Spleen (tissue), 11 donors: ENCODE results near the gene SMIM10L2A. TPM values are rescaled to one million over a fixed set of nuclear protein-coding genes. Genes with fewer than 3 reads are reported as not detected.

ENCODE experiments used
- DNase-seq: peaks from one replicate; pipeline ENCODE4 v3.0.0-alpha.2; 2020
- H3K27ac ChIP-seq, 8 donors: fragments of 200-600 bp; sonication (generic) in 7 of 8; 1 replicate in 4 of 8; 2 replicates in 4 of 8; pipeline versions ENCODE4 v1.5.0 to v1.8.0; 2016 to 2021; ENCODE audit warnings: inconsistent platforms in 4 of 8, mild to moderate bottlenecking in 4 of 8, moderate library complexity in 1 of 8
- H3K27me3 ChIP-seq, 7 donors: fragments of 200-600 bp; sonication (generic) in 6 of 7; replicated peaks in 1 of 7; 1 replicate in 4 of 7; 2 replicates in 3 of 7; pipeline versions ENCODE4 v1.5.0 to v1.8.0; 2016 to 2021; ENCODE audit warnings: inconsistent platforms in 3 of 7, mild to moderate bottlenecking in 1 of 7
- H3K36me3 ChIP-seq, 6 donors: fragments of 200-600 bp; sonication (generic) in 5 of 6; 1 replicate in 4 of 6; 2 replicates in 2 of 6; pipeline versions ENCODE4 v1.5.0 to v1.8.0; 2016 to 2021; ENCODE audit warnings: inconsistent platforms in 2 of 6
- H3K4me1 ChIP-seq, 6 donors: fragments of 200-600 bp; sonication (generic) in 5 of 6; 1 replicate in 3 of 6; 2 replicates in 3 of 6; pipeline versions ENCODE4 v1.5.0 to v1.8.0; 2016 to 2021; ENCODE audit warnings: inconsistent platforms in 3 of 6
- H3K4me3 ChIP-seq, 8 donors: fragments of 200-600 bp; sonication (generic) in 7 of 8; 1 replicate in 4 of 8; 2 replicates in 4 of 8; pipeline versions ENCODE4 v1.5.0 to v1.8.0; 2016 to 2021; ENCODE audit warnings: inconsistent platforms in 4 of 8, mild to moderate bottlenecking in 4 of 8, moderate library complexity in 2 of 8
- H3K9me3 ChIP-seq, 8 donors: fragments of 200-600 bp; sonication (generic) in 7 of 8; 1 replicate in 4 of 8; 2 replicates in 4 of 8; pipeline versions ENCODE4 v1.5.0 to v1.8.0; 2016 to 2021; ENCODE audit warnings: inconsistent platforms in 4 of 8
- CTCF ChIP-seq, 11 experiments: fragments of 200-600 bp in 7 of 11; fragments of 450-650 bp in 4 of 11; sonication (generic) in 4 of 11; IDR thresholded peaks in 8 of 11; conservative IDR thresholded peaks in 3 of 11; 1 replicate in 7 of 11; 2 replicates in 4 of 11; pipeline versions ENCODE4 v1.4.0 to v1.8.0; 2016 to 2021; ENCODE audit warnings: antibody characterized with exemption in 11 of 11, inconsistent platforms in 4 of 11, mild to moderate bottlenecking in 1 of 11
- POLR2A ChIP-seq, 3 donors: fragments of 450-650 bp; IDR thresholded peaks; one replicate each; pipeline ENCODE4 v1.5.1; 2017; ENCODE audit warnings: antibody characterized with exemption in 3 of 3, mild to moderate bottlenecking in 1 of 3
- POLR2AphosphoS5 ChIP-seq, 3 donors: sonication (generic); formaldehyde crosslinking; IDR thresholded peaks; one replicate each; pipeline ENCODE4 v1.5.1; 2017; ENCODE audit warnings: antibody characterized with exemption in 3 of 3
- WGBS, 5 donors: extraction: QIAGEN DNeasy Blood & Tissue Kit in 3 of 5; methylation state at CpG; one replicate each; pipeline versions ENCODE4 v1.1.5 to v1.1.7; 2013 to 2018; 5-methylcytosine and 5-hydroxymethylcytosine counted together
- intact Hi-C: fragments of 100-400 bp; cut with DNase I; formaldehyde crosslinking; loops from one replicate; pipeline ENCODE4 v1.15.0; 2023; ENCODE audit warnings: low total_unique reads
- polyA plus RNA-seq, 3 donors: library from polyadenylated mRNA; stranded (reverse); fragments of 200-250 nt; gene quantifications; one replicate each; pipeline ENCODE4 v1.2.1, GENCODE V29; 2013
- total RNA-seq, 7 donors: library from RNA; depleted of rRNA in 3 of 7; stranded (reverse); fragments of >200 nt in 3 of 7; fragmentation: NEBNext Ultra II Directional in 4 of 7; extraction: Animal tissue kit (Norgen Biotek cat#: 25700) in 4 of 7; gene quantifications; one replicate each; pipeline versions ENCODE4 v1.1.0 to v1.2.1, GENCODE V29; 2016 to 2021
- donor health status: healthy with polysubstance abuse.
- donor health status: DM: no; HTN: no; CAD: no; lungs with moderate emphysema.
- donor health status: DM: no; HTN: no; CAD: no.
- donor health status: Bipolar disorder and iron deficiency.
- donor health status: healthy.
- donor health status: DM: no; HTN: no; CAD: no.
- donor health status: DM: yes; HTN: yes; CAD: no.

SMIM10L2A gene
- total and polyA plus RNA-seq, 10 donors, result 0.50 to 7.7 (median 2.9) TPM

GRCh38 chrX:135425026-135425965 lies 3.6 kb downstream of the SMIM10L2A start:
- 71 to 89% (median 80%) methylated on average over 8 to 16 of the region's 16 CpGs for WGBS, 5 donors
- intact Hi-C loops, result no loop called here
- no peak for DNase-seq

DNA sequence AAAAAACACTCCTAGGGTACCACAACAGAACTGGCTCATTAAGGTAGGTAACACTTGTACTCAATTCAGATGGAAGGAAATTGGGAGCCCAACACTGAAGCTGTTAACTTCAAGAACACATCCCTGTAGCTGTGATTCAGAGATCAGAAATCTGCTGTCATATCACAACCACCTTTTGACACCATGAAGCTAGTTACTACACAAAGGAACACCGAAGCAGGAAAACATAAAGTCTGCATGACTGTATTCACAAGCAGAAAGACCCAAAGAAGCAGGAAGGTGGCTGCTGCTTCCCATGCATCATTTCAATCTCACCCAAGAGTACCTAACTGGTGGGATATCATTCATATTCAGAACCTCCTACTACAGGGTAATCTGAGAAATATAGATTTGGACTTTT lies 7.7 kb downstream of the SMIM10L2A start:
- no peaks in the 10 kb centered on the region for H3K4me1 ChIP-seq
- H3K4me3 ChIP-seq, result no peak overlapping the region
- H3K27me3 ChIP-seq, result peaks cover 0 to 11% (median 0%) of the 10 kb centered on the region in 7 donors
- DNase-seq, result no peak
- TF ChIP-seq POLR2AphosphoS5 (IDR thresholded peaks at IDR 0.05) (no peak), CTCF (IDR thresholded peaks at IDR 0.05 in 8 of 11, conservative IDR thresholded peaks at IDR 0.05 in 3 of 11) (no peak), POLR2A (IDR thresholded peaks at IDR 0.05) (no peak)
- intact Hi-C loops, result no loop called here
- WGBS, 5 donors, result 74 to 100% (median 76%) methylated on average over 1 of the region's 1 CpG; no CpG with 5 or more reads in 1 of the 5 donors
- H3K9me3 ChIP-seq, result peaks cover 0 to 7% (median 0%) of the 10 kb centered on the region in 8 donors
- no peaks in the 10 kb centered on the region for H3K36me3 ChIP-seq
- no peak overlapping the region for H3K27ac ChIP-seq

More at GRCh38 chrX:135425026-135425965, 3.6 kb downstream of the SMIM10L2A start:
- H3K4me3 ChIP-seq, result no peak overlapping the region
- peaks cover 0 to 18% (median 0%) of the 10 kb centered on the region in 7 donors for H3K27me3 ChIP-seq
- H3K4me1 ChIP-seq, result peaks cover 0 to 8% (median 0%) of the 10 kb centered on the region in 6 donors
- no peaks in the 10 kb centered on the region for H3K36me3 ChIP-seq
- TF ChIP-seq POLR2A (IDR thresholded peaks at IDR 0.05), result no peak
- TF ChIP-seq CTCF (IDR thresholded peaks at IDR 0.05 in 8 of 11, conservative IDR thresholded peaks at IDR 0.05 in 3 of 11), result no peak
- no peak for TF ChIP-seq POLR2AphosphoS5 (IDR thresholded peaks at IDR 0.05)
- no peaks in the 10 kb centered on the region for H3K9me3 ChIP-seq
- H3K27ac ChIP-seq, result no peak overlapping the region

- intact Hi-C loops, result no loop called here
These were observed 10.1 kb downstream of the SMIM10L2A start for GRCh38 chrX:135431886-135432285.

More at GRCh38 chrX:135431886-135432285, 10.1 kb downstream of the SMIM10L2A start:
- no peak for TF ChIP-seq POLR2A (IDR thresholded peaks at IDR 0.05)
- no peak for TF ChIP-seq POLR2AphosphoS5 (IDR thresholded peaks at IDR 0.05)
- TF ChIP-seq CTCF (IDR thresholded peaks at IDR 0.05 in 8 of 11, conservative IDR thresholded peaks at IDR 0.05 in 3 of 11), result no peak
- no peak for DNase-seq
- Histone ChIP-seq H3K4me3 (no peak overlapping the region), H3K27me3 (peaks cover 0 to 3% (median 0%) of the 10 kb centered on the region in 7 donors), H3K4me1 (no peaks in the 10 kb centered on the region), H3K9me3 (peaks cover 0 to 7% (median 0%) of the 10 kb centered on the region in 8 donors), H3K27ac (no peak overlapping the region), H3K36me3 (no peaks in the 10 kb centered on the region)
